K562 (cell line): ENCODE results near the gene GADL1. TPM values are rescaled to one million over a fixed set of nuclear protein-coding genes. Genes with fewer than 3 reads are reported as not detected.

Source experiments
- ATAC-seq: fragments of 200-7000 bp; cut with Tn5 transposase; 3 replicates; pipeline ENCODE4 v1.9.1; 2020; ENCODE audit warnings: moderate library complexity
- BruUV-seq: library from RNA; stranded (reverse); fragments of 400-500 nt; replicated peaks from 2 replicates; lab custom pipeline; 2021; lab: Mats Ljungman, UMichigan
- CTCF ChIA-PET: fragments of 300-600 bp; formaldehyde crosslinking; extraction: SDS; loops from one replicate; lab custom pipeline; 2021; ENCODE audit warnings: low intra/inter-chr PET ratio; lab: Yijun Ruan, JAX
- POLR2A ChIA-PET: fragments of 300-600, 350-650 bp; sonication (Branson Sonifier 250); formaldehyde crosslinking; extraction: SDS; loops from one replicate; lab custom pipeline; 2021; ENCODE audit warnings: antibody characterized with exemption, inconsistent platforms; lab: Yijun Ruan, JAX
- DNase-seq, 4 experiments: peaks; one replicate each; pipeline versions ENCODE4 v3.0.0 to v3.0.0-alpha.2; 2011 to 2018; ENCODE audit warnings: low spot score in 3 of 4, mixed read lengths in 3 of 4; ENCODE audit errors: extremely low read depth in 1 of 4
- FAIRE-seq: peaks from 2 replicates; lab custom pipeline; 2011; peaks lifted over from hg19 to GRCh38; lab: Jason Lieb, UNC
- H2AFZ ChIP-seq: 2 replicates; pipeline ENCODE4 v1.6.0; 2011; ENCODE audit warnings: low read depth, low read length, control low read depth, inconsistent platforms
- H3K27ac ChIP-seq: fragments of 200-600 bp; 3 replicates; pipeline ENCODE4 v1.8.0; 2011; ENCODE audit warnings: low read depth, mild to moderate bottlenecking, control low read depth, inconsistent platforms, low read length, moderate library complexity, mixed read lengths; ENCODE audit errors: extremely low read depth
- H3K27me3 ChIP-seq, 2 experiments: fragments of 300-600 bp in 1 of 2; 2 replicates in 1 of 2; 3 replicates in 1 of 2; pipeline versions ENCODE4 v1.6.0 to v1.8.0; 2011; ENCODE audit warnings: inconsistent platforms in 2 of 2, low read length in 2 of 2, mild to moderate bottlenecking in 1 of 2, mixed read lengths in 1 of 2, moderate library complexity in 1 of 2; ENCODE audit not compliant: control insufficient read depth in 2 of 2, insufficient read depth in 2 of 2
- H3K36me3 ChIP-seq: fragments of 300-600 bp; 3 replicates; pipeline ENCODE4 v1.8.0; 2011; ENCODE audit warnings: mild to moderate bottlenecking, low read length, inconsistent platforms; ENCODE audit not compliant: control insufficient read depth, insufficient read depth
- H3K4me1 ChIP-seq, 2 experiments: fragments of 200-600 bp in 1 of 2; replicated peaks in 1 of 2; 2 replicates in 1 of 2; 3 replicates in 1 of 2; pipeline versions ENCODE4 v1.5.1 to v1.8.0; 2011; ENCODE audit warnings: inconsistent platforms in 2 of 2, low read length in 2 of 2, mild to moderate bottlenecking in 1 of 2, mixed read lengths in 1 of 2, moderate library complexity in 1 of 2; ENCODE audit not compliant: control insufficient read depth in 2 of 2, insufficient read depth in 2 of 2
- H3K4me2 ChIP-seq: 2 replicates; pipeline ENCODE4 v1.6.1; 2011; ENCODE audit warnings: low read length, control low read depth, inconsistent platforms, mixed read lengths; ENCODE audit not compliant: insufficient read depth
- H3K4me3 ChIP-seq: fragments of 200-600 bp; sonication (generic), shearing (Covaris generic); 2 replicates; pipeline ENCODE4 v1.5.1; 2016; ENCODE audit warnings: control low read depth, inconsistent platforms
- H3K79me2 ChIP-seq: fragments of 200-600 bp; 3 replicates; pipeline ENCODE4 v1.8.0; 2011; ENCODE audit warnings: low read length, inconsistent platforms; ENCODE audit not compliant: control insufficient read depth, insufficient read depth
- H3K9ac ChIP-seq, 2 experiments: 2 replicates each; pipeline versions ENCODE4 v1.6.0 to v1.6.1; 2011; ENCODE audit warnings: low read depth in 2 of 2, low read length in 2 of 2, control low read depth in 1 of 2, inconsistent platforms in 1 of 2, mild to moderate bottlenecking in 1 of 2, mixed read lengths in 1 of 2; ENCODE audit not compliant: insufficient read depth in 1 of 2
- H3K9me1 ChIP-seq: one replicate; pipeline ENCODE4 v1.6.0; 2011; ENCODE audit warnings: inconsistent platforms, mild to moderate bottlenecking, low read length, moderate library complexity; ENCODE audit not compliant: control insufficient read depth, insufficient read depth
- H3K9me3 ChIP-seq: replicated peaks from 2 replicates; pipeline ENCODE4 v1.5.1; 2011; ENCODE audit warnings: low read depth, low read length, inconsistent platforms; ENCODE audit not compliant: control insufficient read depth, insufficient read depth
- H4K20me1 ChIP-seq: replicated peaks from 2 replicates; pipeline ENCODE4 v1.6.1; 2011; ENCODE audit warnings: low read length, inconsistent platforms, mixed read lengths; ENCODE audit not compliant: control insufficient read depth, insufficient read depth
- BDP1 ChIP-seq: IDR thresholded peaks from 3 replicates; pipeline ENCODE4 v1.6.1; 2011; ENCODE audit not compliant: insufficient read length, insufficient read depth
- CBFA2T3 ChIP-seq: fragments of 450-650 bp; IDR thresholded peaks from 2 replicates; pipeline ENCODE4 v1.6.1; 2017
- CTBP1 ChIP-seq: fragments of 450-650 bp; IDR thresholded peaks from 2 replicates; pipeline ENCODE4 v1.6.1; 2016; ENCODE audit warnings: borderline replicate concordance
- E2F5 ChIP-seq: sonication (generic); formaldehyde crosslinking; IDR thresholded peaks from 2 replicates; pipeline ENCODE4 v1.8.0; 2022; ENCODE audit warnings: mild to moderate bottlenecking, missing genetic modification reagents
- ELK3 ChIP-seq: fragments of 450-650 bp; formaldehyde crosslinking; IDR thresholded peaks from 2 replicates; pipeline ENCODE4 v1.4.0; 2020; ENCODE audit warnings: mild to moderate bottlenecking
- HES1 ChIP-seq: fragments of 450-650 bp; IDR thresholded peaks from 2 replicates; pipeline ENCODE4 v1.6.1; 2016; ENCODE audit warnings: low read depth, mild to moderate bottlenecking, moderate library complexity
- KHSRP ChIP-seq: fragments of 450-650 bp; IDR thresholded peaks from 2 replicates; pipeline ENCODE4 v1.6.1; 2017
- NFE2L1 ChIP-seq: fragments of 450-650 bp; IDR thresholded peaks from 2 replicates; pipeline ENCODE4 v1.6.1; 2016; ENCODE audit warnings: missing genetic modification characterization, low read depth, mild to moderate bottlenecking, missing compliant biosample characterization, moderate library complexity, borderline replicate concordance
- PCBP2 ChIP-seq: fragments of 200-400 bp; formaldehyde crosslinking; IDR thresholded peaks from 2 replicates; pipeline ENCODE4 v1.6.1; 2018; ENCODE audit warnings: low read length, low read depth, mild to moderate bottlenecking, moderate library complexity; ENCODE audit not compliant: poor library complexity, severe bottlenecking
- TRIM24 ChIP-seq, 2 experiments: fragments of 450-650 bp; IDR thresholded peaks; 2 replicates each; pipeline ENCODE4 v1.6.1; 2016
- ZC3H8 ChIP-seq: fragments of 450-650 bp; IDR thresholded peaks from 2 replicates; pipeline ENCODE4 v1.6.1; 2017
- ZNF12 ChIP-seq: sonication (generic); formaldehyde crosslinking; IDR thresholded peaks from 2 replicates; pipeline ENCODE4 v1.4.0; 2020; ENCODE audit warnings: mild to moderate bottlenecking, missing genetic modification reagents
- ZNF134 ChIP-seq: fragments of 250-450 bp; sonication (Bioruptor Pico); conservative IDR thresholded peaks from 2 replicates; pipeline ENCODE4 v1.4.0; 2020
- ZNF408 ChIP-seq: fragments of 250-450 bp; sonication (Bioruptor Pico); IDR thresholded peaks from 2 replicates; pipeline ENCODE4 v1.4.0; 2020; ENCODE audit warnings: low read depth, mild to moderate bottlenecking, moderate library complexity
- ZNF75A ChIP-seq: fragments of 450-650 bp; formaldehyde crosslinking; IDR thresholded peaks from 2 replicates; pipeline ENCODE4 v1.4.0; 2020; ENCODE audit warnings: mild to moderate bottlenecking
- WGBS: fragments of 100-300 bp; shearing (Covaris generic); methylation state at CpG from one replicate; pipeline ENCODE4 v1.1.6; 2016; ENCODE audit warnings: low coverage, mixed read lengths; ENCODE audit not compliant: insufficient coverage; ENCODE audit errors: missing lambda C conversion rate; 5-methylcytosine and 5-hydroxymethylcytosine counted together
- in situ Hi-C: fragments of 300-500 bp; cut with MboI; formaldehyde crosslinking; loops from 4 replicates; pipeline ENCODE4 v1.15.0; 2018; ENCODE audit warnings: inconsistent platforms, mixed read lengths
- intact Hi-C: fragments of 100-400 bp; cut with micrococcal nuclease; formaldehyde crosslinking; loops from 2 replicates; pipeline ENCODE4 v1.14.2; 2022
- polyA plus RNA-seq, 8 experiments: library from polyadenylated mRNA; depleted of rRNA in 4 of 8; stranded (reverse) in 5 of 8; unstranded in 3 of 8; fragments of >200 nt; fragmentation: Nextera tagmentation in 2 of 8; fragmentation: Illumina TruSeq in 1 of 8; extraction: Ambion mirVana in 2 of 8; extraction: Trizol in 1 of 8; gene quantifications; 2 replicates each; pipeline versions ENCODE4 v1.2.1 to v1.2.3, GENCODE V29; 2011 to 2014; ENCODE audit warnings: inconsistent platforms in 1 of 8, missing spikeins in 1 of 8
- total RNA-seq, 7 experiments: library from RNA; depleted of rRNA in 6 of 7; stranded (reverse); fragments of >200 nt in 6 of 7; fragmentation: Illumina TruSeq in 2 of 7; extraction: Trizol in 2 of 7; gene quantifications; 2 replicates each; pipeline versions ENCODE4 v1.2.1 to v1.2.3, GENCODE V29; 2011 to 2021; ENCODE audit warnings: low replicate concordance in 1 of 7
- TF ChIP-seq, protein P1 (sequence below): fragments of 450-650 bp; formaldehyde crosslinking; IDR thresholded peaks from 2 replicates; pipeline ENCODE4 v1.4.0; 2022; ENCODE audit warnings: missing genetic modification characterization
- TF ChIP-seq, protein P2 (sequence below), 2 experiments: fragments of 150-350 bp in 1 of 2; IDR thresholded peaks; 2 replicates each; pipeline ENCODE4 v1.6.1; 2012 to 2016; ENCODE audit warnings: low read depth in 2 of 2, low read length in 2 of 2, mild to moderate bottlenecking in 1 of 2, moderate library complexity in 1 of 2

Gene GADL1
- total and polyA plus RNA-seq, 9 of the 15 experiments (the other 6 are each of a cell fraction or from before 2014, with no cell fraction given), result 0.07 TPM; not detected in 8

GRCh38 chr3:30686176-30686575 is 208.3 kb downstream of the GADL1 start:
- Histone ChIP-seq H3K27me3 (no peaks in the 10 kb centered on the region), H3K36me3 (no peaks in the 10 kb centered on the region), H3K4me1 (no peaks in the 10 kb centered on the region), H3K9me1 (no peaks in the 10 kb centered on the region), H3K4me2 (no peak overlapping the region), H4K20me1 (no peaks in the 10 kb centered on the region), H3K27ac (no peak overlapping the region), H3K79me2 (no peaks in the 10 kb centered on the region), H2AFZ (no peak overlapping the region), H3K9me3 (no peaks in the 10 kb centered on the region), H3K4me3 (no peak overlapping the region), H3K9ac (no peak overlapping the region)
- no peak for FAIRE-seq
- ChIA-PET POLR2A (no interaction called here), CTCF (no interaction called here)
- intact Hi-C loops (no loop called here), in situ Hi-C loops (no loop called here)
- ATAC-seq, result no peak
- DNase-seq, result no peak
- WGBS, result 7% methylated on average over 2 of the region's 2 CpGs
- no TSS peak for BruUV-seq
- TF ChIP-seq TRIM24 (IDR thresholded peaks at IDR 0.05) (no peak), CBFA2T3 (no peak), BDP1 (no peak), ZNF408 (CRISPR knock-in tag) (no peak), ZNF12 (CRISPR knock-in tag) (no peak), ZC3H8 (no peak), CTBP1 (no peak), ELK3 (CRISPR knock-in tag) (no peak), PCBP2 (no peak), ZNF75A (CRISPR knock-in tag) (no peak), HES1 (no peak), NFE2L1 (tag) (no peak), E2F5 (CRISPR knock-in tag) (no peak), ZNF134 (CRISPR knock-in tag) (no peak), KHSRP (no peak)
- TF ChIP-seq, protein P1, sequence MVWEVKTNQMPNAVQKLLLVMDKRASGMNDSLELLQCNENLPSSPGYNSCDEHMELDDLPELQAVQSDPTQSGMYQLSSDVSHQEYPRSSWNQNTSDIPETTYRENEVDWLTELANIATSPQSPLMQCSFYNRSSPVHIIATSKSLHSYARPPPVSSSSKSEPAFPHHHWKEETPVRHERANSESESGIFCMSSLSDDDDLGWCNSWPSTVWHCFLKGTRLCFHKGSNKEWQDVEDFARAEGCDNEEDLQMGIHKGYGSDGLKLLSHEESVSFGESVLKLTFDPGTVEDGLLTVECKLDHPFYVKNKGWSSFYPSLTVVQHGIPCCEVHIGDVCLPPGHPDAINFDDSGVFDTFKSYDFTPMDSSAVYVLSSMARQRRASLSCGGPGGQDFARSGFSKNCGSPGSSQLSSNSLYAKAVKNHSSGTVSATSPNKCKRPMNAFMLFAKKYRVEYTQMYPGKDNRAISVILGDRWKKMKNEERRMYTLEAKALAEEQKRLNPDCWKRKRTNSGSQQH, result no peak
- TF ChIP-seq, protein P2, sequence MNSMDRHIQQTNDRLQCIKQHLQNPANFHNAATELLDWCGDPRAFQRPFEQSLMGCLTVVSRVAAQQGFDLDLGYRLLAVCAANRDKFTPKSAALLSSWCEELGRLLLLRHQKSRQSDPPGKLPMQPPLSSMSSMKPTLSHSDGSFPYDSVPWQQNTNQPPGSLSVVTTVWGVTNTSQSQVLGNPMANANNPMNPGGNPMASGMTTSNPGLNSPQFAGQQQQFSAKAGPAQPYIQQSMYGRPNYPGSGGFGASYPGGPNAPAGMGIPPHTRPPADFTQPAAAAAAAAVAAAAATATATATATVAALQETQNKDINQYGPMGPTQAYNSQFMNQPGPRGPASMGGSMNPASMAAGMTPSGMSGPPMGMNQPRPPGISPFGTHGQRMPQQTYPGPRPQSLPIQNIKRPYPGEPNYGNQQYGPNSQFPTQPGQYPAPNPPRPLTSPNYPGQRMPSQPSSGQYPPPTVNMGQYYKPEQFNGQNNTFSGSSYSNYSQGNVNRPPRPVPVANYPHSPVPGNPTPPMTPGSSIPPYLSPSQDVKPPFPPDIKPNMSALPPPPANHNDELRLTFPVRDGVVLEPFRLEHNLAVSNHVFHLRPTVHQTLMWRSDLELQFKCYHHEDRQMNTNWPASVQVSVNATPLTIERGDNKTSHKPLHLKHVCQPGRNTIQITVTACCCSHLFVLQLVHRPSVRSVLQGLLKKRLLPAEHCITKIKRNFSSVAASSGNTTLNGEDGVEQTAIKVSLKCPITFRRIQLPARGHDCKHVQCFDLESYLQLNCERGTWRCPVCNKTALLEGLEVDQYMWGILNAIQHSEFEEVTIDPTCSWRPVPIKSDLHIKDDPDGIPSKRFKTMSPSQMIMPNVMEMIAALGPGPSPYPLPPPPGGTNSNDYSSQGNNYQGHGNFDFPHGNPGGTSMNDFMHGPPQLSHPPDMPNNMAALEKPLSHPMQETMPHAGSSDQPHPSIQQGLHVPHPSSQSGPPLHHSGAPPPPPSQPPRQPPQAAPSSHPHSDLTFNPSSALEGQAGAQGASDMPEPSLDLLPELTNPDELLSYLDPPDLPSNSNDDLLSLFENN (IDR thresholded peaks at IDR 0.05; ENCODE audit: low read depth in 2 of 2, low read length in 2 of 2), result no peak
